BLaER1 (cell line): Measurements from ENCODE around the gene MUC4.

Experiments used
- H3K27ac ChIP-seq: shearing (Covaris generic); formaldehyde crosslinking; 2 replicates; pipeline ENCODE4 v1.8.1; 2022
- H3K27me3 ChIP-seq: shearing (Covaris generic); formaldehyde crosslinking; 2 replicates; pipeline ENCODE4 v1.8.1; 2022
- H3K36me3 ChIP-seq: shearing (Covaris generic); formaldehyde crosslinking; 2 replicates; pipeline ENCODE4 v1.8.1; 2022
- H3K4me1 ChIP-seq: shearing (Covaris generic); formaldehyde crosslinking; 2 replicates; pipeline ENCODE4 v1.8.1; 2022
- H3K4me2 ChIP-seq: shearing (Covaris generic); formaldehyde crosslinking; 2 replicates; pipeline ENCODE4 v1.8.1; 2022
- H3K4me3 ChIP-seq: shearing (Covaris generic); formaldehyde crosslinking; 2 replicates; pipeline ENCODE4 v1.8.1; 2022
- H3K9ac ChIP-seq: shearing (Covaris generic); formaldehyde crosslinking; 2 replicates; pipeline ENCODE4 v1.8.1; 2022
- H3K9me3 ChIP-seq: shearing (Covaris generic); formaldehyde crosslinking; 2 replicates; pipeline ENCODE4 v1.8.1; 2022
- H4K20me1 ChIP-seq: shearing (Covaris generic); formaldehyde crosslinking; 2 replicates; pipeline ENCODE4 v1.8.1; 2022
- Cebpa-rat ChIP-seq: shearing (Covaris generic); IDR thresholded peaks from 2 replicates; pipeline ENCODE4 v1.8.1; 2022

The MUC4 gene

DNA sequence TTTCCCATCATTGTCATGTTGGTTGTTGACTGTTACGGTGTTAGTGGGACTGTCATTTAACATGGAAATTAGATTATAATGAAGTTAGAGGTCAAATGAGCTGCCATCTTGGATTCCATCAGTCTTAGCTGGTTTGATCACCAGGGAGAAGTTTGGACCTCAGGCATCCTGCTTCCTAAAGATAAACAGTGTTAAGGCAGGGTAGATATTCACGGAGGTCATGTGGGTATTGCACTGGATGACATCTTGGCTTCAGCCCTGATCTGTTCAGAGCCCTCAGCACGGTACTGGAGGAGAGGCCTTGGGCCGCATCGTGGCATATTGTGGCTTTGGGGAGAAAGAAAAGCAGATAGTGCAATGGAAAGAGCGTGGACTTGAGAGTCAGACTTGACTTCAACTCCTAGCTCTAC, 102.0 kb downstream of the MUC4 start:
- H3K27me3 ChIP-seq = no peaks in the 10 kb centered on the region
- no peak overlapping the region for H3K9ac ChIP-seq
- H3K27ac ChIP-seq = no peak overlapping the region
- no peaks in the 10 kb centered on the region for H3K4me1 ChIP-seq
- H3K4me3 ChIP-seq = no peak overlapping the region
- no peak for TF ChIP-seq Cebpa-rat
- no peak overlapping the region for H3K4me2 ChIP-seq
- H3K9me3 ChIP-seq = peaks cover 6% of the 10 kb centered on the region
- H3K36me3 ChIP-seq = peaks cover 51% of the 10 kb centered on the region
- H4K20me1 ChIP-seq = no peaks in the 10 kb centered on the region

DNA sequence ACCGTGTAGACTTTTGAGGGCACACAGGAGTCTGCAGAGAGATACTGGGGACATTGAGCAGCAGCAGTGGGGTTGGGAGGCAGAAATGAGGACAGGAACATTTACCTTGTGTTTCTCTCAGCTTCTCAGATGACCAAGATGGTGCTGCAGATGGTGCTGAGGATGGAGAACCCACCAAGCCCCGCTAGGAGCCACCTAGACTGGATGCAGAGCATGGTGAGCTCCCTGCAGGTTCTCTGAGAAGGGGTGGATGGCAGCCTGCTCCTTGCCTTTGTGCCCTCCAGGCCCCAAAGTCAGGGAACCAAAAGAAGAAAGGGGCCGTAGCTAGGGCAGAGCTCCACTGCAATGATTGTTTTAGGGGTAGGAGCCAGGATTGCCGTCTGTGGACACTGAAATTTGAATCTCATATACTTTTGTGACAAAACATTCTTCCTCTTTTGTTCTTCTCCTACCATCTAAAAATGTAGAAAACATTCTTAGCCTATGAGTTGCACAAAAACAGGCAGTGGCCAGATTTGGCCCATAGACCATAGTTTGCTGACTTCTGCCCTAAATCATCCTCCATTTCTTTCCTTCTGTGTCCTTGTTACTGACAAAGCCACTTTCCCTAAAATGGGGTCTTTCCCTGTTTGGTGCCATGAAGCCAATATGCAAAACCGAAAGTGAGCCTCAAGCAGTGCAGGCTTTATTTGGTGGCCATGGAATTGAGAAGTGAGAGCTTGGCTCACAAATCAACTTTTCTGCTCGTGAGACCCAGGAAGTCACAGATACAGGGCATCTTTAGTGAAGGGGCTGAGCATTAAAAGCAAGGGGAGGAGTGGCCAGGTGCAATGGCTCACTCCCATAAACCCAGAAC, 102.9 kb downstream of the MUC4 start:
- no peaks in the 10 kb centered on the region for H3K27me3 ChIP-seq
- H3K4me3 ChIP-seq = no peak overlapping the region
- H3K9me3 ChIP-seq = no peaks in the 10 kb centered on the region
- H4K20me1 ChIP-seq = no peaks in the 10 kb centered on the region
- TF ChIP-seq Cebpa-rat = no peak
- H3K36me3 ChIP-seq = peaks cover 43% of the 10 kb centered on the region; the same call in 1 of the 2 replicates
- no peak overlapping the region for H3K27ac ChIP-seq
- H3K4me1 ChIP-seq = no peaks in the 10 kb centered on the region
- H3K4me2 ChIP-seq = no peak overlapping the region
- no peak overlapping the region for H3K9ac ChIP-seq

DNA sequence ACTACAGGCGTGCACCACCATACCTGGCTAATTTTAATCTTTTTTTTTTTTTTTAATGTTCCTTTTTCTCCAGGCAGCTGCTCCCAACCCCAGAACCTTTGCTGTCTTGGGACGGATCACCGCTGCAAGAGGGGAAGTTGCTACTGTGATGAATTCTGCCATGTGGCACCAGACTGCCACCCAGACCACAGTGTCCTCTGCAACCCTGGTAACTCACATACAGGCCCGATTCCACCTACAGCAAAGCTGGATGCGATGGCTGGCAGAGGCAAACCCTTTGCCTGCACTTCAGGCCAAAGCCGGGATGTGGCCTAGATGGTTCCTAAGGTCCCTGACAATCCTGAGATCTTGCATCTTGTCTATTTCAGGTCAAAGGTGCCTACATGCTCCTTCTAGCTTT, 103.7 kb downstream of the MUC4 start:
- H4K20me1 ChIP-seq = no peaks in the 10 kb centered on the region
- H3K4me3 ChIP-seq = no peak overlapping the region
- peaks cover 40% of the 10 kb centered on the region; the same call in 1 of the 2 replicates for H3K36me3 ChIP-seq
- H3K27ac ChIP-seq = no peak overlapping the region
- H3K4me1 ChIP-seq = no peaks in the 10 kb centered on the region
- TF ChIP-seq Cebpa-rat = no peak
- no peaks in the 10 kb centered on the region for H3K27me3 ChIP-seq
- no peak overlapping the region for H3K4me2 ChIP-seq
- H3K9me3 ChIP-seq = no peaks in the 10 kb centered on the region
- no peak overlapping the region for H3K9ac ChIP-seq

DNA sequence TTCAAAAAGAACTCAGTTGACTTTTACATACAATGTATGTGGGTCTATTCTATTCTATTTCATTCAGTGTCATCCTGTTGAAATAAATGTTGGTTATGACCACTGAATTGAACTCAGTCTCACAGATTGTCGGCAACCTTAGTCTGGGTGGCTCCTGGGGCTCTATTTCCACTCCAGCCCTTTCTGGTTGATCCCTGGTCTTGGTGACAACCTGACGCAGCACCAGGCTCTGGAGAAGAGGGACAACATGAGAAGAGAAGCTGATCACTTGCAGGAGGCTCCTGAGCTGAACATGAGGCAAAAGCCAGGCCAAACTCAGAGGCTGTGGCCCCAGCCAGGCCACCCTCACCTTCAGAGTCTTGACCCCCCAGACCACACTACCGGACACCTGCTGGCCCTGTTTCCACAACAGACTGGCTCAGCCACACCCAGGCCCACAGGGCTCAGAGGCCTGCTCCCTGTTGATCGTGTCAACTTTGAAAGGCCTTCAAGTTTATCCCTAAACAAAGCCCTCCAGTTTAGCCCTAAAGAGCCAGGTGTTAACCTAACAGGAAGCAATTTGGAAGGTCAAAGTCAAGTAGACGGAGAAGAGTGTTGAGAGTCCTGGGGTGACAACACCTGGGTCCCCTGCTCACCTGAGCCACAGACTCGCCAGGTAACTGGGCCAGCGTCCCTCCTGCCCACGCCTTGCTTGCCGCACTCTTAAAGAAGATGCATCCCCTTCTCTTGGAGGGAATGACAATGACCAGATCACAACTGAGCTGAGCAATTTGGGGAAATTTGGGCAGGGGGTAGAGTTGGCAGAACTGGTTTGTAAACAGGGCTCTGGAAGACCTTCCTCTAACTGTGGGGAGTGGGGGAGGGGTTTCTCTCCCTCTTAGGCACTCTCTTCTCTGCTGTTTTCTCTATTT, 106.4 kb downstream of the MUC4 start:
- Histone ChIP-seq H3K4me3 (no peak overlapping the region), H3K9ac (no peak overlapping the region), H3K4me2 (no peak overlapping the region), H3K27ac (no peak overlapping the region), H3K9me3 (no peaks in the 10 kb centered on the region), H3K4me1 (no peaks in the 10 kb centered on the region), H4K20me1 (no peaks in the 10 kb centered on the region), H3K36me3 (peaks cover 31% of the 10 kb centered on the region; the same call in 1 of the 2 replicates), H3K27me3 (no peaks in the 10 kb centered on the region)
- no peak for TF ChIP-seq Cebpa-rat

DNA sequence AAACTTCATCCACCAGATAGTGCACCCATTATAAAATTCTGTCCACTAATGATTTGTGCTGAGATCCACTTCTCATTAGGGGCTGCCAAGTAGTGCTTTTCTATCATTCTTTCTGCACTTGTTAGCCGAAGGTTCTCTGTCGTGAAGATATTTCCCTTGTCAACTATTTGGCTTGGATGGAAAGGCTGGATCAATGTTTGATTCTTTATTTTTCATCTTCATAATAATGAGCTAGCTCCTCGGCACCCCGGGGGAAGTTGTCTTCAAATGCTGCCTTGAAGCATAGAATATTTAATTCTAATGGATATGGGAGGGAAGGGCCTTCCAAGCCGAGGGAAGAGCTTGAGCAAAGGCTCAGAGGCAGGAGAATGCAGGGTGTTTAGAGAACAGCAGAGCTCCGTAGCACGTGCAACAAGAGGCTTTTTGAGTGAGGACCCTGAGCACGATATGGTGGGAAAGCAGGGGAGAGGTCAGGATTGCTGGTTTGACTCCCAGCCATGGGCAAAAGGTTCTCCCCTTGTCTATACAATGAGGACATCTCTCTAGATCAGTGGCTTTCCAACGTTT, 107.2 kb downstream of the MUC4 start:
- Histone ChIP-seq H3K9me3 (no peaks in the 10 kb centered on the region), H3K27me3 (no peaks in the 10 kb centered on the region), H3K9ac (no peak overlapping the region), H3K27ac (no peak overlapping the region), H3K36me3 (peaks cover 28% of the 10 kb centered on the region; the same call in 1 of the 2 replicates), H3K4me1 (no peaks in the 10 kb centered on the region), H3K4me2 (no peak overlapping the region), H3K4me3 (no peak overlapping the region), H4K20me1 (no peaks in the 10 kb centered on the region)
- no peak for TF ChIP-seq Cebpa-rat

DNA sequence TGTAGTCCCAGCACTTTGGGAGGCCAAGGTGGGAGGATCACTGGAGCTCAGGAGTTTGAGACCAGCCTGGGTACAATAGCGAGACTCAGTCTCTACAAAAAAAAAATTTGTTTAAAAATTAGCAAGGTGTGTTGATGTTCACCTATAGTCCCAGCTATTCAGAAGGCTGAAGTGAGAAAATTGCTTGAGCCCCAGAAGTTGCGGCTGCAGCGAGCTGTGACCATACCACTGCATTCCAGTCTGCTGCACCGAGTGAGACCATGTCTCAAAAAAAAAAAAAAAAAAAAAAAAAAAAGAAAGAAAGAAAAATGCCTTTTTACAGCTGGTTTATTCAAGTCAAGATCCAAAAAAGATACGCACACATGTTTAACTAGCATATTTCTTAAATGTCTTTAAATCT, 108.0 kb downstream of the MUC4 start:
- H3K4me2 ChIP-seq = no peak overlapping the region
- H3K36me3 ChIP-seq = peaks cover 26% of the 10 kb centered on the region
- no peaks in the 10 kb centered on the region for H3K9me3 ChIP-seq
- H3K9ac ChIP-seq = no peak overlapping the region
- H3K27me3 ChIP-seq = no peaks in the 10 kb centered on the region
- H3K4me1 ChIP-seq = no peaks in the 10 kb centered on the region
- H4K20me1 ChIP-seq = no peaks in the 10 kb centered on the region
- no peak overlapping the region for H3K27ac ChIP-seq
- TF ChIP-seq Cebpa-rat = no peak
- H3K4me3 ChIP-seq = no peak overlapping the region

DNA sequence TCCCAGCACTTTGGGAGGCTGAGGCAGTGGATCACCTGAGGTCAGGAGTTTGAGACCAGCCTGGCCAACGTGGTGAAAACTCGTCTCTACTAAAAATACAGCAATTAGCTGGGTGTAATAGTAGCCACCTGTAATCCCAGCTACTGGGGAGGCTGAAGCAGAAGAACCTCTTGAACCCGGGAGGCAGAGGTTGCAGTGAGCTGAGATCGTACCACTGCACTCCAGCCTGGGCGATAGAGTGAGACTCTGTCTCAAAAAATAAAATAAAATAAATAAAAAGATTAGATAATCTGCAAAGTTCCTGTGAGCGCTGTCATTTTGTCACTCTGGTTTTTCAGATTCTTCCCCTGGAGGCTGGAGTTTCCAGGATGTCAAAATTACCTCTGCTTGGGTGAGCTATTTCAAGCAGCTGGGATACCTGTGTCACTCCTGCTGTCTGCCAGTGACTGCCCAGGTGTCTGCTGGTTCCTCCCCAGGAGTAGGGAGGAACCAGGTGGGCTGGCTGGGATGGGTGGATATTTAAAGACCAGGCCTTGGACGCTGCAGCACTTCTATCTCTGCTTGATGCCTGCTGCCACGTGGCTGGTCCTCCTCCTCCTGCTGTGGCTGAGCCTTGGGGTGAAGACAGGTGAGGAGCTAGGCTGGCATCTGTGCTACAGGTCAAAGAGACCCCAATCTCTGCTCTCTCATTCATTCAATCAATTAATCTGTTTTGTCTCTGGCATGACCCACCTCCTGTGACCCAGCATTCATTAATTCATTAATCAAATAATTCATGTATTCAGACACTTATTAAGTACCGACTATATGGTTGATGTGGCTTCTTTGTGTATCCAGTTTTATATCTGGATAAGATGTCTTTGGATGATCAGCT, 110.5 kb downstream of the MUC4 start:
- Histone ChIP-seq H3K4me3 (no peak overlapping the region), H3K36me3 (peaks cover 43% of the 10 kb centered on the region)
- no peak for TF ChIP-seq Cebpa-rat

DNA sequence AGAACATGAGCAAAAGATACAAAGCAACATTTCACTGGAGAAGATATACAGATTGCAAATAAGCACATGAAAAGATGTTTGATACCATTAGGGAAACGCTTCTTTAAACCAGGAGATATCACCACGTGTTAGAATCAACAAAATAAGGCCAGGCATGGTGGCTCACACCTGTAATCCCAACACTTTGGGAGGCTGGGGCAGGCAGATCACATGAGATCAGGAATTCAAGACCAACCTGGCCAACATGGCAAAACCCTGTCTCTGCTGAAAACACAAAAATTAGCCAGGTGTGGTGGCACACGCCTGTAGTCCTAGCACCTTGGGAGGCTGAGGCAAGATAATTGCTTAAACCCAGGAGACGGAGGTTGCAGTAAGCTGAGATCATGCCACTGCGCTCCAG, 111.4 kb downstream of the MUC4 start:
- no peak overlapping the region for H3K4me3 ChIP-seq
- no peak overlapping the region for H3K9ac ChIP-seq
- no peaks in the 10 kb centered on the region for H4K20me1 ChIP-seq
- H3K36me3 ChIP-seq = peaks cover 49% of the 10 kb centered on the region
- no peak for TF ChIP-seq Cebpa-rat
- H3K27ac ChIP-seq = no peak overlapping the region
- no peaks in the 10 kb centered on the region for H3K27me3 ChIP-seq
- H3K4me2 ChIP-seq = no peak overlapping the region
- no peaks in the 10 kb centered on the region for H3K9me3 ChIP-seq
- H3K4me1 ChIP-seq = no peaks in the 10 kb centered on the region

More for the DNA sequence above, 110.5 kb downstream of the MUC4 start:
- Histone ChIP-seq H3K4me2 (no peak overlapping the region), H3K27ac (no peak overlapping the region), H3K4me1 (no peaks in the 10 kb centered on the region), H4K20me1 (no peaks in the 10 kb centered on the region), H3K9me3 (no peaks in the 10 kb centered on the region), H3K9ac (no peak overlapping the region), H3K27me3 (no peaks in the 10 kb centered on the region)

DNA sequence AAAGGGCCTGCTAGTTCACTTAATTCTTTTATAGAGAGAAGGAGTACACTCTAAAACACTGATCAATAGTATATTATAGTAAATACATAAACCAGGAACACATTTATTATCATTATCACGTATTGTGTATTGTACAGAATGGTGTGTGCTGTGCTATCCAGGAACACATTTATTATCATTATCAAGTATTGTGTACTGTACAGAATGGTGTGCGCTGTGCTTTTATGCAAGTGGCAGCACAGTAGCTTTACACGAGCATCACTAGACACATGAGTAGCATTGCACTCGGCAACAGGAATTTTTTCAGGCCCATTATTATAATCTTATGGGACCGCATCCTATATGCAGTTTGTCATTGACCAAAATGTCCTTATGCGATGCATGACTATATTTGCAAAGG, 111.9 kb downstream of the MUC4 start:
- peaks cover 54% of the 10 kb centered on the region for H3K36me3 ChIP-seq
- H3K9ac ChIP-seq = no peak overlapping the region
- no peak overlapping the region for H3K4me2 ChIP-seq
- no peak overlapping the region for H3K27ac ChIP-seq
- no peak for TF ChIP-seq Cebpa-rat
- no peaks in the 10 kb centered on the region; the same call in 1 of the 2 replicates for H3K9me3 ChIP-seq
- H4K20me1 ChIP-seq = no peaks in the 10 kb centered on the region
- H3K4me3 ChIP-seq = no peak overlapping the region
- H3K27me3 ChIP-seq = no peaks in the 10 kb centered on the region
- H3K4me1 ChIP-seq = no peaks in the 10 kb centered on the region
